Uterus (tissue), 2 donors: Measurements from ENCODE around the gene AFF4.
"Not testable (repeated sequence)": the region's sequence is repeated elsewhere in the genome, so short reads cannot be mapped to it uniquely, and the experiment has no call there.

Experiments
- POLR2A ChIP-seq, 2 donors: fragments of 450-650 bp; IDR thresholded peaks; one replicate each; pipeline ENCODE4 v1.6.1; 2016; ENCODE audit warnings: antibody characterized with exemption in 2 of 2, mild to moderate bottlenecking in 1 of 2, moderate library complexity in 1 of 2
- TF ChIP-seq, protein P1 (sequence below), 4 experiments: fragments of 200-600 bp in 2 of 4; fragments of 450-650 bp in 2 of 4; sonication (generic) in 2 of 4; IDR thresholded peaks; one replicate each; pipeline ENCODE4 v1.5.1; 2016 to 2019; ENCODE audit warnings: antibody characterized with exemption in 4 of 4, mild to moderate bottlenecking in 2 of 4, moderate library complexity in 1 of 4

DNA sequence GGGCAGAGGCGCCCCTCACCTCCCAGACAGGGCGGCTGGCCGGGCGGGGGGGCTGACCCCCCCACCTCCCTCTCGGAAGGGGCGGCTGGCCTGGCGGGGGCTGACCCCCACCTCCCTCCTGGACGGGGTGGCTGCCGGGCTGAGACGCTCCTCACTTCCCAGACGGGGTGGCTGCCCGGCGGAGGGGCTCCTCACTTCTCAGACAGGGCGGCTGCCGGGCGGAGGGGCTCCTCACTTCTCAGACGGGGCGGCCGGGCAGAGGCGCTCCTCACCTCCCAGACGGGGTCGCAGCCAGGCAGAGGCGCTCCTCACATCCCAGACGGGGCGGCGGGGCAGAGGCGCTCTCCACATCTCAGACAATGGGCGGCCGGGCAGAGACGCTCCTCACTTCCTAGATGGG lies 19.5 kb upstream of the AFF4 start:
- TF ChIP-seq POLR2A (IDR thresholded peaks at IDR 0.05) = not testable (repeated sequence)
- TF ChIP-seq, protein P1, sequence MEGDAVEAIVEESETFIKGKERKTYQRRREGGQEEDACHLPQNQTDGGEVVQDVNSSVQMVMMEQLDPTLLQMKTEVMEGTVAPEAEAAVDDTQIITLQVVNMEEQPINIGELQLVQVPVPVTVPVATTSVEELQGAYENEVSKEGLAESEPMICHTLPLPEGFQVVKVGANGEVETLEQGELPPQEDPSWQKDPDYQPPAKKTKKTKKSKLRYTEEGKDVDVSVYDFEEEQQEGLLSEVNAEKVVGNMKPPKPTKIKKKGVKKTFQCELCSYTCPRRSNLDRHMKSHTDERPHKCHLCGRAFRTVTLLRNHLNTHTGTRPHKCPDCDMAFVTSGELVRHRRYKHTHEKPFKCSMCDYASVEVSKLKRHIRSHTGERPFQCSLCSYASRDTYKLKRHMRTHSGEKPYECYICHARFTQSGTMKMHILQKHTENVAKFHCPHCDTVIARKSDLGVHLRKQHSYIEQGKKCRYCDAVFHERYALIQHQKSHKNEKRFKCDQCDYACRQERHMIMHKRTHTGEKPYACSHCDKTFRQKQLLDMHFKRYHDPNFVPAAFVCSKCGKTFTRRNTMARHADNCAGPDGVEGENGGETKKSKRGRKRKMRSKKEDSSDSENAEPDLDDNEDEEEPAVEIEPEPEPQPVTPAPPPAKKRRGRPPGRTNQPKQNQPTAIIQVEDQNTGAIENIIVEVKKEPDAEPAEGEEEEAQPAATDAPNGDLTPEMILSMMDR (IDR thresholded peaks at IDR 0.05) = not testable (repeated sequence)
